ENCODE measurements around the gene SAA1.
"Not testable (repeated sequence)": the region's sequence is repeated elsewhere in the genome, so short reads cannot be mapped to it uniquely, and the experiment has no call there.

Gene SAA1

GRCh38 chr11:18254781-18255361 is 11.2 kb upstream of the SAA1 start:
- no peak for DNase-seq (ENCODE audit: low read depth in 1 of 2, low spot score in 1 of 2)

GRCh38 chr11:18259259-18259658 is 6.8 kb upstream of the SAA1 start:
- no peak for DNase-seq (ENCODE audit: low read depth in 1 of 2, low spot score in 1 of 2)

- DNase-seq (ENCODE audit: low read depth in 1 of 2, low spot score in 1 of 2), result no peak
Observed at GRCh38 chr11:18261721-18262120, 4.3 kb upstream of the SAA1 start.

- DNase-seq (ENCODE audit: low read depth in 1 of 2, low spot score in 1 of 2), result not testable (repeated sequence)
Observed at GRCh38 chr11:18262681-18263350, 3.2 kb upstream of the SAA1 start.

- no peak for DNase-seq (ENCODE audit: low read depth in 1 of 2, low spot score in 1 of 2)
Observed at GRCh38 chr11:18264035-18264434, 2.0 kb upstream of the SAA1 start.

GRCh38 chr11:18264677-18265555 is 1.1 kb upstream of the SAA1 start:
- no peak for DNase-seq (ENCODE audit: low read depth in 1 of 2, low spot score in 1 of 2)

- not testable (repeated sequence) for DNase-seq (ENCODE audit: low read depth in 1 of 2, low spot score in 1 of 2)
Observed at GRCh38 chr11:18267335-18268133, 1.5 kb downstream of the SAA1 start.

GRCh38 chr11:18269252-18269651 is 3.2 kb downstream of the SAA1 start:
- not testable (repeated sequence) for DNase-seq (ENCODE audit: low read depth in 1 of 2, low spot score in 1 of 2)

- DNase-seq (ENCODE audit: low read depth in 1 of 2, low spot score in 1 of 2), result no peak
Observed at GRCh38 chr11:18270102-18270501, 4.0 kb downstream of the SAA1 start.

- DNase-seq (ENCODE audit: low read depth in 1 of 2, low spot score in 1 of 2), result no peak
Observed at GRCh38 chr11:18271206-18271605, 5.1 kb downstream of the SAA1 start.

- DNase-seq (ENCODE audit: low read depth in 1 of 2, low spot score in 1 of 2), result no peak
Observed at GRCh38 chr11:18277565-18278271, 11.7 kb downstream of the SAA1 start.

- no peak for DNase-seq (ENCODE audit: low read depth in 1 of 2, low spot score in 1 of 2)
Observed at GRCh38 chr11:18280438-18281045, 14.5 kb downstream of the SAA1 start.

GRCh38 chr11:18282626-18283025 is 16.6 kb downstream of the SAA1 start:
- no peak for DNase-seq (ENCODE audit: low read depth in 1 of 2, low spot score in 1 of 2)

- no peak for DNase-seq (ENCODE audit: low read depth in 1 of 2, low spot score in 1 of 2)
Observed at GRCh38 chr11:18285841-18286240, 19.8 kb downstream of the SAA1 start.

- DNase-seq (ENCODE audit: low read depth in 1 of 2, low spot score in 1 of 2), result no peak
Observed at GRCh38 chr11:18288911-18289310, 22.8 kb downstream of the SAA1 start.

- DNase-seq (ENCODE audit: low read depth in 1 of 2, low spot score in 1 of 2), result no peak
Observed at GRCh38 chr11:18294862-18295261, 28.8 kb downstream of the SAA1 start.

GRCh38 chr11:18295316-18295715 is 29.3 kb downstream of the SAA1 start:
- DNase-seq (ENCODE audit: low read depth in 1 of 2, low spot score in 1 of 2), result no peak

- DNase-seq (ENCODE audit: low read depth in 1 of 2, low spot score in 1 of 2), result no peak
Observed at GRCh38 chr11:18299721-18300120, 33.7 kb downstream of the SAA1 start.

- no peak for DNase-seq (ENCODE audit: low read depth in 1 of 2, low spot score in 1 of 2)
Observed at GRCh38 chr11:18304745-18305144, 38.7 kb downstream of the SAA1 start.

- no peak for DNase-seq (ENCODE audit: low read depth in 1 of 2, low spot score in 1 of 2)
Observed at GRCh38 chr11:18307461-18308139, 41.5 kb downstream of the SAA1 start.

Measured in activated CD4-positive, alpha-beta T cell treated with anti-CD3 and anti-CD28 coated beads, Interleukin-2, amount 50 U/mL, for 24 hours (primary cell).